Osteocyte (in vitro differentiated cells): ENCODE measurements around the gene COG3. TPM values are rescaled to one million over a fixed set of nuclear protein-coding genes. Genes with fewer than 3 reads are reported as not detected.

Experiments
- DNase-seq: peaks from one replicate; pipeline ENCODE4 v3.0.0; 2021; ENCODE audit warnings: mixed read lengths; ENCODE audit not compliant: unreplicated experiment; ENCODE audit errors: extremely low spot score
- H3K27ac Mint-ChIP-seq: one replicate; pipeline ENCODE4 v1.8.0; 2021; ENCODE audit warnings: mild to moderate bottlenecking, mixed read lengths; ENCODE audit not compliant: unreplicated experiment
- H3K27me3 Mint-ChIP-seq: one replicate; pipeline ENCODE4 v1.8.0; 2021; ENCODE audit warnings: mixed read lengths; ENCODE audit not compliant: unreplicated experiment
- H3K36me3 Mint-ChIP-seq: one replicate; pipeline ENCODE4 v1.8.0; 2021; ENCODE audit warnings: mixed read lengths; ENCODE audit not compliant: unreplicated experiment
- H3K4me1 Mint-ChIP-seq: one replicate; pipeline ENCODE4 v1.8.0; 2021; ENCODE audit warnings: mixed read lengths; ENCODE audit not compliant: unreplicated experiment
- H3K4me3 Mint-ChIP-seq: one replicate; pipeline ENCODE4 v1.8.0; 2021; ENCODE audit warnings: mild to moderate bottlenecking, moderate library complexity, mixed read lengths; ENCODE audit not compliant: unreplicated experiment
- H3K9me3 Mint-ChIP-seq: one replicate; pipeline ENCODE4 v1.8.0; 2021; ENCODE audit warnings: mixed read lengths; ENCODE audit not compliant: unreplicated experiment
- total RNA-seq: library from RNA; stranded (reverse); gene quantifications from 2 replicates; pipeline ENCODE4 v1.2.1, GENCODE V29; 2021
- TF ChIP-seq, protein P1 (sequence below): fragments of 200-600 bp; sonication (generic); IDR thresholded peaks from 2 replicates; pipeline ENCODE4 v1.5.0; 2021; ENCODE audit warnings: antibody characterized with exemption, mild to moderate bottlenecking, moderate library complexity

Gene COG3
- total RNA-seq, 1 donor from 2014 or later: 31.0 TPM

- no peak overlapping the region for H3K27ac Mint-ChIP-seq
- H3K4me3 Mint-ChIP-seq: no peak overlapping the region
- H3K27me3 Mint-ChIP-seq: no peaks in the 10 kb centered on the region
- no peak for DNase-seq
- H3K9me3 Mint-ChIP-seq: no peaks in the 10 kb centered on the region
- H3K4me1 Mint-ChIP-seq: peaks cover 9% of the 10 kb centered on the region
- H3K36me3 Mint-ChIP-seq: peaks cover 39% of the 10 kb centered on the region
- TF ChIP-seq, protein P1, sequence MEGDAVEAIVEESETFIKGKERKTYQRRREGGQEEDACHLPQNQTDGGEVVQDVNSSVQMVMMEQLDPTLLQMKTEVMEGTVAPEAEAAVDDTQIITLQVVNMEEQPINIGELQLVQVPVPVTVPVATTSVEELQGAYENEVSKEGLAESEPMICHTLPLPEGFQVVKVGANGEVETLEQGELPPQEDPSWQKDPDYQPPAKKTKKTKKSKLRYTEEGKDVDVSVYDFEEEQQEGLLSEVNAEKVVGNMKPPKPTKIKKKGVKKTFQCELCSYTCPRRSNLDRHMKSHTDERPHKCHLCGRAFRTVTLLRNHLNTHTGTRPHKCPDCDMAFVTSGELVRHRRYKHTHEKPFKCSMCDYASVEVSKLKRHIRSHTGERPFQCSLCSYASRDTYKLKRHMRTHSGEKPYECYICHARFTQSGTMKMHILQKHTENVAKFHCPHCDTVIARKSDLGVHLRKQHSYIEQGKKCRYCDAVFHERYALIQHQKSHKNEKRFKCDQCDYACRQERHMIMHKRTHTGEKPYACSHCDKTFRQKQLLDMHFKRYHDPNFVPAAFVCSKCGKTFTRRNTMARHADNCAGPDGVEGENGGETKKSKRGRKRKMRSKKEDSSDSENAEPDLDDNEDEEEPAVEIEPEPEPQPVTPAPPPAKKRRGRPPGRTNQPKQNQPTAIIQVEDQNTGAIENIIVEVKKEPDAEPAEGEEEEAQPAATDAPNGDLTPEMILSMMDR: no peak
These were observed 14.9 kb downstream of the COG3 start for GRCh38 chr13:45479661-45480060.

GRCh38 chr13:45481688-45482087 is 16.9 kb downstream of the COG3 start:
- no peak overlapping the region for H3K27ac Mint-ChIP-seq
- peaks cover 6% of the 10 kb centered on the region for H3K4me1 Mint-ChIP-seq
- DNase-seq: no peak
- peaks cover 41% of the 10 kb centered on the region for H3K36me3 Mint-ChIP-seq
- TF ChIP-seq, protein P1: no peak
- no peak overlapping the region for H3K4me3 Mint-ChIP-seq
- H3K27me3 Mint-ChIP-seq: no peaks in the 10 kb centered on the region
- no peaks in the 10 kb centered on the region for H3K9me3 Mint-ChIP-seq

GRCh38 chr13:45482571-45483173 is 17.9 kb downstream of the COG3 start:
- Mint-ChIP-seq H3K4me1 (peaks cover 6% of the 10 kb centered on the region), H3K27ac (peak overlapping the region; percentile 62), H3K27me3 (no peaks in the 10 kb centered on the region), H3K9me3 (no peaks in the 10 kb centered on the region), H3K4me3 (no peak overlapping the region), H3K36me3 (peaks cover 47% of the 10 kb centered on the region)
- TF ChIP-seq, protein P1: no peak
- DNase-seq: no peak

DNA sequence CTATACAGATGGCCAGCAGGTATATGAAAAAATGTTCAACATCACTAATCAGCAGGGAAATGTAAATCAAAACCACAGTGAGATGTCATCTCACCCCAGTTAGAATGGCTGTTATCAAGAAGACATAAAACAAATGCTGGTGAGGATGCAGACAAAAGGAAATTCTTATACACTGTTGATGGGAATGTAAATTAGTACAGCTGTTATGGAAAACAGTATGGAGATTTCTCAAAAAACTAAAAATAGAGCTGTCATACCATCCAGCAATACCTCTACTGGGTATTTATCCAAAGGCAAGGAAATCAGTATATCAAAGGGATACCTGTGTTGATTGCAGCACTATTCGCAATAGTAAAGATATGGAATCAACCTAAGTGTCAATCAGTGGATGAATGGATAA is 22.9 kb downstream of the COG3 start:
- H3K4me1 Mint-ChIP-seq: peaks cover 11% of the 10 kb centered on the region
- no peak for DNase-seq
- peaks cover 46% of the 10 kb centered on the region for H3K36me3 Mint-ChIP-seq
- H3K9me3 Mint-ChIP-seq: no peaks in the 10 kb centered on the region
- H3K27ac Mint-ChIP-seq: no peak overlapping the region
- TF ChIP-seq, protein P1: no peak
- no peak overlapping the region for H3K4me3 Mint-ChIP-seq
- H3K27me3 Mint-ChIP-seq: no peaks in the 10 kb centered on the region

GRCh38 chr13:45490068-45490467 is 25.3 kb downstream of the COG3 start:
- H3K27me3 Mint-ChIP-seq: no peaks in the 10 kb centered on the region
- DNase-seq: no peak
- TF ChIP-seq, protein P1: peak; percentile 27
- no peak overlapping the region for H3K4me3 Mint-ChIP-seq
- no peaks in the 10 kb centered on the region for H3K9me3 Mint-ChIP-seq
- H3K36me3 Mint-ChIP-seq: peaks cover 40% of the 10 kb centered on the region
- H3K4me1 Mint-ChIP-seq: peaks cover 17% of the 10 kb centered on the region
- H3K27ac Mint-ChIP-seq: no peak overlapping the region
